Measurements from ENCODE around the gene AOC3. TPM values are rescaled to one million over a fixed set of nuclear protein-coding genes. Genes with fewer than 3 reads are reported as not detected.
A peak's percentile ranks its signal among the peaks of the same experiment; 100 is the strongest.

Gene AOC3
- total and polyA plus RNA-seq, 2 of the 13 experiments (the other 11 are each of a cell fraction or from before 2014, with no cell fraction given), result 8.7 to 51.7 TPM

- TF ChIP-seq ARID5B (CRISPR knock-in tag; IDR thresholded peaks at IDR 0.05) (0 out of 2 replicates have a peak, but pooled peaks have one; percentile 27), ZIK1 (CRISPR knock-in tag; IDR thresholded peaks at IDR 0.05; ENCODE audit: borderline replicate concordance, low read depth) (no peak), PBX2 (CRISPR knock-in tag; IDR thresholded peaks at IDR 0.05) (peak; percentile 65; the same call in 1 of the 2 replicates), SAP130 (CRISPR knock-in tag; IDR thresholded peaks at IDR 0.05; ENCODE audit: low read depth) (peak; percentile 46; the same call in 1 of the 2 replicates), THYN1 (CRISPR knock-in tag; IDR thresholded peaks at IDR 0.05; ENCODE audit: borderline replicate concordance, low read depth) (no peak), PRDM10 (CRISPR knock-in tag; IDR thresholded peaks at IDR 0.05; ENCODE audit: low read depth) (no peak), ZBTB1 (CRISPR knock-in tag; IDR thresholded peaks at IDR 0.05; ENCODE audit: borderline replicate concordance) (no peak), ZEB1 (IDR thresholded peaks at IDR 0.05; ENCODE audit: insufficient replicate concordance, low read depth) (no peak), MYPOP (CRISPR knock-in tag; IDR thresholded peaks at IDR 0.05) (no peak), ZMYM2 (CRISPR knock-in tag; IDR thresholded peaks at IDR 0.05) (no peak), PRDM4 (CRISPR knock-in tag; IDR thresholded peaks at IDR 0.05; ENCODE audit: borderline replicate concordance) (no peak), ZNF703 (CRISPR knock-in tag; IDR thresholded peaks at IDR 0.05; ENCODE audit: borderline replicate concordance) (no peak), ZBTB38 (CRISPR knock-in tag; IDR thresholded peaks at IDR 0.05) (no peak), AKAP8 (CRISPR knock-in tag; IDR thresholded peaks at IDR 0.05) (no peak), ZNF678 (CRISPR knock-in tag; IDR thresholded peaks at IDR 0.05) (no peak)
These were observed 31.0 kb upstream of the AOC3 start (continued) for GRCh38 chr17:42819939-42820535.

Data from HepG2 (cell line).